IPS DF 6.9 (cell line): ENCODE data around the gene SEC14L5.

ENCODE experiments used
- DNase-seq: peaks from one replicate; pipeline ENCODE4 v3.0.0-alpha.2; 2013; ENCODE audit warnings: low read depth, low spot score
- H3K27ac ChIP-seq: one replicate; pipeline ENCODE4 v1.5.1; 2013; ENCODE audit warnings: low read length, control low read depth
- H3K27me3 ChIP-seq: 2 replicates; pipeline ENCODE4 v1.6.1; 2013; ENCODE audit warnings: mild to moderate bottlenecking, low read length; ENCODE audit not compliant: control insufficient read depth, insufficient read depth
- H3K36me3 ChIP-seq: 2 replicates; pipeline ENCODE4 v1.6.1; 2013; ENCODE audit warnings: low read length; ENCODE audit not compliant: control insufficient read depth, insufficient read depth
- H3K4me1 ChIP-seq: 2 replicates; pipeline ENCODE4 v1.6.1; 2013; ENCODE audit warnings: low read length; ENCODE audit not compliant: control insufficient read depth, insufficient read depth
- H3K4me3 ChIP-seq: 2 replicates; pipeline ENCODE4 v1.5.1; 2013; ENCODE audit warnings: mild to moderate bottlenecking, low read length
- H3K9me3 ChIP-seq: 2 replicates; pipeline ENCODE4 v1.6.1; 2013; ENCODE audit warnings: low read length, inconsistent platforms; ENCODE audit not compliant: control insufficient read depth, insufficient read depth
- WGBS: extraction: QIAGEN DNeasy Blood & Tissue Kit; methylation state at CpG from one replicate; pipeline ENCODE4 v1.1.7; 2013; ENCODE audit warnings: mixed read lengths, missing lambda C conversion rate; ENCODE audit not compliant: insufficient read length, insufficient coverage; 5-methylcytosine and 5-hydroxymethylcytosine counted together

SEC14L5 gene

GRCh38 chr16:5008311-5008731 lies 50.2 kb downstream of the SEC14L5 start:
- Histone ChIP-seq H3K36me3 (no peaks in the 10 kb centered on the region), H3K9me3 (no peaks in the 10 kb centered on the region), H3K4me1 (0 out of 2 replicates have a peak, but pooled peaks cover 2% of the 10 kb centered on the region), H3K27ac (no peak overlapping the region), H3K4me3 (no peak overlapping the region), H3K27me3 (no peaks in the 10 kb centered on the region)
- no peak for DNase-seq
- no CpG with 5 or more reads among the region's 18 CpGs for WGBS

- H3K27me3 ChIP-seq: no peaks in the 10 kb centered on the region
- WGBS: no CpG with 5 or more reads among the region's 15 CpGs
- no peak for DNase-seq
Observed at GRCh38 chr16:5010576-5011329, 52.6 kb downstream of the SEC14L5 start.

DNA sequence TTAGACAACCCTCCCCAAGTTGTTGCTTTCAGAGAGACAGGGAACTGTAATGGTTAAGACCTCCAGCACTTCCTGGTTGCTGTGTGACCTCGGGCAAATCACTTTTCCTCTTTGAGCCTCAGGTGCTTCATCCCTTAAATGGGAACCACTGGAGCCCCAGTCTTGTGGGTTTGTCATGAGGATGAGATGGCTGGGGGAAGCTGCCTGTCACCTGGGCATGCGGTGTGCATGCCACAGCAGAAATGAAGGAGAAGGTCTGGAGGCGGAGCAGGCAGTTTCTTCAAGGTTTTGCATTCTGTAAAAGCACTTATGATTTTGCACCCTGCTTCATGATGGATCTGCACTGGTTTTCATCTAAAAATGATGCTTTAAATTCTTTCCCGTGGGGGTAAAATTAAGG lies 53.5 kb downstream of the SEC14L5 start:
- WGBS: no CpG with 5 or more reads among the region's 4 CpGs
- no peaks in the 10 kb centered on the region for H3K27me3 ChIP-seq

More at GRCh38 chr16:5010576-5011329, 52.6 kb downstream of the SEC14L5 start:
- H3K36me3 ChIP-seq: no peaks in the 10 kb centered on the region
- H3K9me3 ChIP-seq: no peaks in the 10 kb centered on the region
- 0 out of 2 replicates have a peak, but pooled peaks cover 2% of the 10 kb centered on the region for H3K4me1 ChIP-seq
- no peak overlapping the region for H3K4me3 ChIP-seq
- no peak overlapping the region for H3K27ac ChIP-seq

DNA sequence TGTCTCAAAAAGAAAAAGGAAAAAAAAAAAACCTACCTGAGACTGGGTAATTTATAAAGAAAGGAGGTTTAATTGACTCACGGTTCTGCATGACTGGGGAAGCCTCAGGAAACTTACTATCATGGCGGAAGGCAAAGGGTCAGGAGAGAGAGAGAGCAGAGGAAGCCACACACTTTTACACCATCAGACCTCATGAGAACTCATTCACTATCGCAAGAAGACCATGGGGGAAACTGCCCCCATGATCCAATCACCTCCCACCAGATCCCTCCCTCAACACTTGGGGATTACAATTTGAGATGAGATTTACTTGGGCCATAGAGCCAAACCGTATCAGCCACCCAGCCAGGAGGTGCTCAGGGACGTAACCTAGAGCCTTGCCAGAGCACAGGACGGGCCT lies 54.8 kb downstream of the SEC14L5 start:
- no peak overlapping the region for H3K4me3 ChIP-seq
- no peaks in the 10 kb centered on the region for H3K9me3 ChIP-seq
- H3K27ac ChIP-seq: no peak overlapping the region
- no peaks in the 10 kb centered on the region for H3K27me3 ChIP-seq
- H3K4me1 ChIP-seq: 0 out of 2 replicates have a peak, but pooled peaks cover 2% of the 10 kb centered on the region
- H3K36me3 ChIP-seq: no peaks in the 10 kb centered on the region
- no CpG with 5 or more reads among the region's 6 CpGs for WGBS
- DNase-seq: no peak

More for the DNA sequence above, 53.5 kb downstream of the SEC14L5 start:
- Histone ChIP-seq H3K27ac (no peak overlapping the region), H3K4me3 (no peak overlapping the region), H3K36me3 (no peaks in the 10 kb centered on the region), H3K4me1 (0 out of 2 replicates have a peak, but pooled peaks cover 2% of the 10 kb centered on the region), H3K9me3 (no peaks in the 10 kb centered on the region)
- no peak for DNase-seq

- Histone ChIP-seq H3K9me3 (no peaks in the 10 kb centered on the region), H3K4me1 (0 out of 2 replicates have a peak, but pooled peaks cover 2% of the 10 kb centered on the region), H3K27ac (no peak overlapping the region), H3K27me3 (no peaks in the 10 kb centered on the region), H3K4me3 (no peak overlapping the region), H3K36me3 (no peaks in the 10 kb centered on the region)
- WGBS: no CpG with 5 or more reads among the region's 4 CpGs
- DNase-seq: no peak
Observed at GRCh38 chr16:5015351-5015750, 57.2 kb downstream of the SEC14L5 start.

- Histone ChIP-seq H3K9me3 (no peaks in the 10 kb centered on the region), H3K4me3 (no peak overlapping the region), H3K36me3 (no peaks in the 10 kb centered on the region), H3K27ac (no peak overlapping the region), H3K4me1 (0 out of 2 replicates have a peak, but pooled peaks cover 2% of the 10 kb centered on the region), H3K27me3 (no peaks in the 10 kb centered on the region)
- DNase-seq: no peak
- WGBS: no CpG with 5 or more reads among the region's 4 CpGs
Observed at GRCh38 chr16:5015887-5016286, 57.8 kb downstream of the SEC14L5 start.

- H3K27me3 ChIP-seq: no peaks in the 10 kb centered on the region
- no peak for DNase-seq
- H3K36me3 ChIP-seq: no peaks in the 10 kb centered on the region
- H3K4me1 ChIP-seq: no peaks in the 10 kb centered on the region
- H3K27ac ChIP-seq: no peak overlapping the region
- WGBS: no CpG with 5 or more reads among the region's 6 CpGs
- no peak overlapping the region for H3K4me3 ChIP-seq
- no peaks in the 10 kb centered on the region for H3K9me3 ChIP-seq
Observed at GRCh38 chr16:5016967-5017677, 59.0 kb downstream of the SEC14L5 start.

DNA sequence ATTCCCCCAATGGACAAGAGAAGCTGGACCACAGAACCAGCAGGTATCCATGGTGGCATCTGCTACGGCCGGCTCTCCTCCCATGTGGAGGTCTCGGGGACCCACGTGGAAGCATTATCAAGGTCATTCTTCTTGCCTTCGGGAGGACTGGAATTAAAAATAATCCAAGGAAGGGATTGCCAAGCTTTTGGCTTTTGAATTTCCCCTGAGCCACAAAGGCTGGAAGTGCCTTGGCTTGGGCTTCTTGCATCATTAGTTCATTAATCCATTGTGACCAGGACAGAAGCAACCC lies 59.5 kb downstream of the SEC14L5 start:
- no peak for DNase-seq
- H3K27ac ChIP-seq: no peak overlapping the region
- H3K36me3 ChIP-seq: no peaks in the 10 kb centered on the region
- no peak overlapping the region for H3K4me3 ChIP-seq
- no peaks in the 10 kb centered on the region for H3K9me3 ChIP-seq
- H3K4me1 ChIP-seq: no peaks in the 10 kb centered on the region
- no CpG with 5 or more reads among the region's 5 CpGs for WGBS
- H3K27me3 ChIP-seq: no peaks in the 10 kb centered on the region

DNA sequence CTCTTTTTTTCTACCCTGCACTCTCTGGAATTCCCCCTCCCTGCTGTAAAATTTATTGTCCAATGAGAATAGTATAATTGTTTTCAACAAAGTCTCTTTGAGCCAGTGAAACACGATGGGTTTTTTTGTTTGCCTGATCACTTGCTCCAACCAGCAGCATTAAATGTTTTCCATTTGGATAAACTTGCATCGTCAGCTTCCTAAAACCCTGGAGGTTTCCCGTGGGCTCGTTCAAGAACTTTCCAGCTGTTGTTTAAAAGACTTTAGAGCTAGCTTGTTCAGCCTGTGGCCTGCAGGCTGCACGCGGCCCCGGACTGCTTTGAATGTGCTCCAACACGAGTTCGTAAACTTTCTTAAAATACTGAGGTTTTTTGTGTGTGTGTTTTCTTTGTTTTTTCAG lies 60.7 kb downstream of the SEC14L5 start:
- H3K4me3 ChIP-seq: no peak overlapping the region
- no peak for DNase-seq
- H3K9me3 ChIP-seq: no peaks in the 10 kb centered on the region
- H3K36me3 ChIP-seq: no peaks in the 10 kb centered on the region
- WGBS: no CpG with 5 or more reads among the region's 9 CpGs
- no peaks in the 10 kb centered on the region for H3K4me1 ChIP-seq
- no peak overlapping the region for H3K27ac ChIP-seq
- H3K27me3 ChIP-seq: no peaks in the 10 kb centered on the region

GRCh38 chr16:5019775-5020174 lies 61.6 kb downstream of the SEC14L5 start:
- DNase-seq: no peak
- WGBS: no CpG with 5 or more reads among the region's 6 CpGs
- Histone ChIP-seq H3K9me3 (no peaks in the 10 kb centered on the region), H3K27ac (no peak overlapping the region), H3K4me1 (no peaks in the 10 kb centered on the region), H3K4me3 (no peak overlapping the region), H3K36me3 (no peaks in the 10 kb centered on the region), H3K27me3 (no peaks in the 10 kb centered on the region)
